ENCODE results near the gene KIF21A.

KIF21A gene

GRCh38 chr12:39269492-39269891 lies 173.4 kb downstream of the KIF21A start:
- no peaks in the 10 kb centered on the region for H3K36me3 Mint-ChIP-seq (ENCODE audit: low read depth)
- H3K4me1 Mint-ChIP-seq (ENCODE audit: low read depth), result no peaks in the 10 kb centered on the region
- H3K27ac Mint-ChIP-seq, result no peak overlapping the region
- no peaks in the 10 kb centered on the region for H3K9me3 Mint-ChIP-seq
- H3K4me3 Mint-ChIP-seq, result no peak overlapping the region
- peaks cover 13% of the 10 kb centered on the region for H3K27me3 Mint-ChIP-seq

DNA sequence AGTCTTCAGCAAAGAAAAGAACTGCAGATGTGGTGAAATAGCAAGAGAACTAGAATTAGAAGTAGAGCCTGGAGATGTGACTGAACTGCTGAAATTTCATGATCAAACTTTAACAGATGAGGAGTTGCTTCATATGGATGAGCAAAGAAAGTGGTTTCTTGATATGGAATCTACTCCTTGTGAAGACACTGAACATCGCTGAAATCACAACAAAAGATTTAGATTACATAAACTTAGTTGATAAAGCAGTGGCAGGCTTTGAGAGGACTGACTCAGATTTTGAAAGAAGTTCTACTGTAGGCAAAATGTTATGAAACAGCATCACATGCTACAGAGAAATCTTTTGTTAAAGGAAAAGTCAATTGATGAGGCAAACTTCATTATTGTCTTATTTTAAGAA lies 175.0 kb downstream of the KIF21A start:
- H3K27me3 Mint-ChIP-seq, result peaks cover under 1% of the 10 kb centered on the region
- H3K36me3 Mint-ChIP-seq (ENCODE audit: low read depth), result no peaks in the 10 kb centered on the region
- no peak overlapping the region for H3K4me3 Mint-ChIP-seq
- H3K27ac Mint-ChIP-seq, result no peak overlapping the region
- H3K4me1 Mint-ChIP-seq (ENCODE audit: low read depth), result no peaks in the 10 kb centered on the region
- H3K9me3 Mint-ChIP-seq, result no peaks in the 10 kb centered on the region

- Mint-ChIP-seq H3K27ac (no peak overlapping the region), H3K9me3 (peaks cover 4% of the 10 kb centered on the region), H3K4me3 (no peak overlapping the region), H3K4me1 (ENCODE audit: low read depth) (no peaks in the 10 kb centered on the region), H3K36me3 (ENCODE audit: low read depth) (no peaks in the 10 kb centered on the region), H3K27me3 (peaks cover 4% of the 10 kb centered on the region)
Measured at GRCh38 chr12:39252628-39253027, 190.3 kb downstream of the KIF21A start.
